PC-9 (cell line): ENCODE results near the gene SUFU. TPM values are rescaled to one million over a fixed set of nuclear protein-coding genes. Genes with fewer than 3 reads are reported as not detected.

ENCODE experiments used
- BruUV-seq: library from RNA; stranded (reverse); fragments of 400-500 nt; replicated peaks from 2 replicates; lab custom pipeline; 2021; lab: Mats Ljungman, UMichigan
- CTCF ChIA-PET: fragments of 300-600 bp; sonication (Branson Sonifier 250); formaldehyde crosslinking; loops from one replicate; lab custom pipeline; 2022; ENCODE audit warnings: antibody characterized with exemption; lab: Charles Lee
- POLR2A ChIA-PET: fragments of 300-600 bp; sonication (Branson Sonifier 250); formaldehyde crosslinking; loops from one replicate; lab custom pipeline; 2022; ENCODE audit warnings: antibody characterized with exemption; ENCODE audit not compliant: unreplicated experiment; lab: Charles Lee
- DNase-seq, 2 experiments: peaks; one replicate each; pipeline versions ENCODE4 v3.0.0 to v3.0.0-alpha.2; 2015 to 2022; ENCODE audit warnings: mixed read lengths in 1 of 2
- H2AFZ ChIP-seq: fragments of 200-600 bp; sonication (generic); 2 replicates; pipeline ENCODE4 v1.8.1; 2017; ENCODE audit warnings: antibody characterized with exemption
- H3F3A ChIP-seq: fragments of 200-600 bp; sonication (generic); 2 replicates; pipeline ENCODE4 v1.8.1; 2017; ENCODE audit warnings: antibody characterized with exemption, mild to moderate bottlenecking, low read depth; ENCODE audit not compliant: insufficient read depth
- H3K27ac ChIP-seq: fragments of 200-600 bp; sonication (generic); 2 replicates; pipeline ENCODE4 v1.6.1; 2016; ENCODE audit warnings: mixed run types
- H3K27me3 ChIP-seq: fragments of 200-600 bp; sonication (generic); 2 replicates; pipeline ENCODE4 v1.6.1; 2016; ENCODE audit warnings: low read depth, mixed run types; ENCODE audit not compliant: insufficient read depth
- H3K36me3 ChIP-seq: fragments of 200-600 bp; sonication (generic); 2 replicates; pipeline ENCODE4 v1.6.1; 2016; ENCODE audit warnings: low read depth, mixed run types
- H3K4me1 ChIP-seq: fragments of 200-600 bp; sonication (generic); replicated peaks from 2 replicates; pipeline ENCODE4 v1.6.1; 2016; ENCODE audit warnings: mixed run types; ENCODE audit not compliant: insufficient read depth
- H3K4me2 ChIP-seq: fragments of 200-600 bp; sonication (generic); 2 replicates; pipeline ENCODE4 v1.6.1; 2017; ENCODE audit warnings: mixed run types
- H3K4me3 ChIP-seq: fragments of 200-600 bp; sonication (generic); 2 replicates; pipeline ENCODE4 v1.6.1; 2016; ENCODE audit warnings: mixed run types
- H3K79me2 ChIP-seq: fragments of 200-600 bp; sonication (generic); 2 replicates; pipeline ENCODE4 v1.6.1; 2017; ENCODE audit warnings: low read depth, mixed run types
- H3K9me2 ChIP-seq: fragments of 200-600 bp; sonication (generic); 2 replicates; pipeline ENCODE4 v1.8.1; 2017; ENCODE audit warnings: mild to moderate bottlenecking; ENCODE audit not compliant: insufficient read depth
- H3K9me3 ChIP-seq: fragments of 200-600 bp; sonication (generic); 2 replicates; pipeline ENCODE4 v1.8.1; 2016; ENCODE audit warnings: low read depth; ENCODE audit not compliant: insufficient read depth
- H4K20me1 ChIP-seq: fragments of 200-600 bp; sonication (generic); 2 replicates; pipeline ENCODE4 v1.8.1; 2017; ENCODE audit not compliant: insufficient read depth
- EZH2 ChIP-seq: fragments of 200-600 bp; sonication (generic); IDR thresholded peaks from 2 replicates; pipeline ENCODE4 v1.8.0; 2017; ENCODE audit warnings: antibody characterized with exemption, low read depth
- intact Hi-C: fragments of 100-400 bp; cut with micrococcal nuclease; formaldehyde crosslinking; loops from one replicate; pipeline ENCODE4 v1.10.0; 2022; ENCODE audit not compliant: unreplicated experiment
- total RNA-seq: library from RNA; stranded (reverse); gene quantifications from 2 replicates; pipeline ENCODE4 v1.2.3, GENCODE V29; 2021
- TF ChIP-seq, protein P1 (sequence below): fragments of 200-600 bp; sonication (generic); conservative IDR thresholded peaks from 2 replicates; pipeline ENCODE4 v1.6.1; 2017; ENCODE audit warnings: mixed run types, antibody characterized with exemption, mild to moderate bottlenecking, moderate library complexity

The SUFU gene
- total RNA-seq, 1 experiment from 2014 or later, result 20.2 TPM

DNA sequence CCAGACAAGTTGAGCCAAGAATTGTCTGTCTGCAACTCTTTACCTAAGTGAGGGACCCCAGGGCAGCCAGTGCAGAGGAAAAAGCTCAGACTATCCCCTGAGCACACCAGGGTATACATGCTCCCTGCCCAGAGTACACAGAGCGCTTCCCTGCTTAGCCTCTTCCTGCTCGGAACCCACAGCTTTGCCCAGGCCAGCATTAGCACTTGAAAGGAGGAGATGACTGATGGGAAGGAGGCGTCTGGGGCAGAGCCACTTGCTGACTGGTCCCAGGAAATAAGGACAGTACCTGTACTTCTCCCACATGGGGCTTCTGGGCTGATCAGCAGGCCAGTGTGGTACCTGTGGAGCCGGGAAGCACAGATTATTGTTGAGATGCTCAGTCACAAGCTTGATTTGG, 92.1 kb downstream of the SUFU start:
- CTCF ChIA-PET, result interaction anchor here (0.6 to 1.1 kb wide), 2 partner anchors 49 to 615 kb away, joined by 4 read pairs; no protein-coding TSS in a partner anchor
- H3K79me2 ChIP-seq, result no peaks in the 10 kb centered on the region
- H3K27me3 ChIP-seq, result no peaks in the 10 kb centered on the region
- no peaks in the 10 kb centered on the region for H3K9me3 ChIP-seq
- H3K4me1 ChIP-seq, result no peaks in the 10 kb centered on the region
- no peak overlapping the region for H3K27ac ChIP-seq
- no peaks in the 10 kb centered on the region for H3F3A ChIP-seq
- no peak overlapping the region for H3K4me2 ChIP-seq
- no peak overlapping the region for H2AFZ ChIP-seq
- TF ChIP-seq, protein P1, sequence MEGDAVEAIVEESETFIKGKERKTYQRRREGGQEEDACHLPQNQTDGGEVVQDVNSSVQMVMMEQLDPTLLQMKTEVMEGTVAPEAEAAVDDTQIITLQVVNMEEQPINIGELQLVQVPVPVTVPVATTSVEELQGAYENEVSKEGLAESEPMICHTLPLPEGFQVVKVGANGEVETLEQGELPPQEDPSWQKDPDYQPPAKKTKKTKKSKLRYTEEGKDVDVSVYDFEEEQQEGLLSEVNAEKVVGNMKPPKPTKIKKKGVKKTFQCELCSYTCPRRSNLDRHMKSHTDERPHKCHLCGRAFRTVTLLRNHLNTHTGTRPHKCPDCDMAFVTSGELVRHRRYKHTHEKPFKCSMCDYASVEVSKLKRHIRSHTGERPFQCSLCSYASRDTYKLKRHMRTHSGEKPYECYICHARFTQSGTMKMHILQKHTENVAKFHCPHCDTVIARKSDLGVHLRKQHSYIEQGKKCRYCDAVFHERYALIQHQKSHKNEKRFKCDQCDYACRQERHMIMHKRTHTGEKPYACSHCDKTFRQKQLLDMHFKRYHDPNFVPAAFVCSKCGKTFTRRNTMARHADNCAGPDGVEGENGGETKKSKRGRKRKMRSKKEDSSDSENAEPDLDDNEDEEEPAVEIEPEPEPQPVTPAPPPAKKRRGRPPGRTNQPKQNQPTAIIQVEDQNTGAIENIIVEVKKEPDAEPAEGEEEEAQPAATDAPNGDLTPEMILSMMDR, result no peak
- TF ChIP-seq EZH2, result no peak
- intact Hi-C loops, result no loop called here
- no TSS peak for BruUV-seq
- no peaks in the 10 kb centered on the region for H3K9me2 ChIP-seq
- no peaks in the 10 kb centered on the region for H4K20me1 ChIP-seq
- no peak overlapping the region for H3K4me3 ChIP-seq
- DNase-seq, result no peak
- POLR2A ChIA-PET, result no interaction called here
- H3K36me3 ChIP-seq, result no peaks in the 10 kb centered on the region

DNA sequence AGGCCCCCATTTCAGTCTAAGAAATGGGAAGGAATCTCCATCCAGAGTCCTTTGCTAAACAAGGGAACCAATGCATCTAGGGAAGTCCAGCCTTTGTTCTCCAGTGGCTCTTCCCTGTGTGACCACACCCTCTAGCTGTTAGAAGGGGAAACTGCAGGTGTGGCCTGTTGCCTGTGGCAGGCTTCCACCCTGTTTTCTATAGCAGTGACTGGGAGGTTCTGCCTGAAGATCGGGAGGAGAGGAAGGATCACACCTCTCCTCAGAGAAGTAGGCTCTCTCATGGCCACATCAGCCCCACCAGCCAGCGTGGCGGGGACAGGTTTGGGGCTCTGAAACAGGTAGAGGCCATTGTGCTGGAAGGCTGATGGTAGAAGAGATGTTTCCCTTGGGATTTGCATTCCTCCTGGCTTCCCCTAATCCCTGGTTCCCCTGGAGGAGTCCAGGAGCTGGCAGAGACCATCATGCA, 92.8 kb downstream of the SUFU start:
- H4K20me1 ChIP-seq, result no peaks in the 10 kb centered on the region
- H3K27ac ChIP-seq, result no peak overlapping the region
- no peak overlapping the region for H2AFZ ChIP-seq
- H3K27me3 ChIP-seq, result no peaks in the 10 kb centered on the region
- CTCF ChIA-PET, result interaction anchor here (0.6 to 1.1 kb wide), 3 partner anchors 48 to 615 kb away, joined by 4 read pairs; no protein-coding TSS in a partner anchor
- peak; percentile 41 to 49 for DNase-seq
- H3K79me2 ChIP-seq, result no peaks in the 10 kb centered on the region
- intact Hi-C loops, result no loop called here
- TF ChIP-seq EZH2, result no peak
- TF ChIP-seq, protein P1, result peak; percentile 81
- no peaks in the 10 kb centered on the region for H3K9me2 ChIP-seq
- no peaks in the 10 kb centered on the region for H3K9me3 ChIP-seq
- no peak overlapping the region for H3K4me2 ChIP-seq
- no TSS peak for BruUV-seq
- H3K4me1 ChIP-seq, result no peaks in the 10 kb centered on the region
- H3F3A ChIP-seq, result no peaks in the 10 kb centered on the region
- no peaks in the 10 kb centered on the region for H3K36me3 ChIP-seq
- POLR2A ChIA-PET, result interaction anchor here (0.6 kb wide), 1 partner anchor 246 kb away, joined by 4 read pairs; no protein-coding TSS in a partner anchor
- no peak overlapping the region for H3K4me3 ChIP-seq

DNA sequence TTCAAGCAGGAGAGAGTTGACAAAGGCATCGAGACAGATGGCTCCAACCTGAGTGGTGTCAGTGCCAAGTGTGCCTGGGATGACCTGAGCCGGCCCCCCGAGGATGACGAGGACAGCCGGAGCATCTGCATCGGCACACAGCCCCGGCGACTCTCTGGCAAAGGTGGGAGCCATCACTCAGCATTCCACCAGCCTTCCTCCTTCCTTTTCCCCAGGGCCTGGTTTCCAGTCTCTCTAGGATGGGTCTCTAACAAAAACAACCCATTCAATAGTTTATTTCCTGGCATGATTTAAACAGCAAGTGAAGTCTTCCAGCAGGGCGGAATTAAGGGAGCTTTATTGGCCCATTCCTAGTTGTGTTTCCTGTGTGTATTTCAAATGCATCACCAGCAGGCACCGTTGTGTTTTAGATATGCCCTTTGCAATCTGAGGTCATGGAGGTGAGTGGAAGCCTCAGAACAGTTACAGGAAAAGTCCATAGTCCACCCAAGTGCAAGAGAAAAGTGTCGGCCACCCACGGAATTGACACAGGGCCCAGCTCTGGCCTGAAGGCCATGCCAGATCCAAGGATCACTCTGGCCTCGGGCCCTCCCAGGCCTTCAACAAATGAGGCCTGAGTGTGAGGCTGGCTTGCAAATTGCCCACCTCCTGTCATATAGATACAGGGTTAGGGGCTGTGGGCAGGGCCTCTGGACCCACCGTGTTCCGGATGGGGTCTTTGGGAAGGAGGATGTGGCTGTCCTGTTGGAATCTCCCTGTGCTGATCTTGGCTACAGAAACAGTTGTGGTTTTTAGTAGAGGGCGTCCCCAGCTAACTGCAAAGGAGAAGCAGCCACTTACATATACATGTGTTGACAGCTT, 93.6 kb downstream of the SUFU start:
- ChIA-PET POLR2A (interaction anchor here (0.6 kb wide), 1 partner anchor 247 kb away, joined by 4 read pairs; no protein-coding TSS in a partner anchor), CTCF (interaction anchor here (0.6 kb wide), 1 partner anchor 438 kb away, joined by 4 read pairs; no protein-coding TSS in a partner anchor)
- Histone ChIP-seq H3K4me3 (no peak overlapping the region), H3K27ac (no peak overlapping the region), H3K36me3 (no peaks in the 10 kb centered on the region), H4K20me1 (no peaks in the 10 kb centered on the region), H3F3A (no peaks in the 10 kb centered on the region), H3K27me3 (no peaks in the 10 kb centered on the region), H3K4me1 (no peaks in the 10 kb centered on the region), H3K4me2 (no peak overlapping the region), H2AFZ (no peak overlapping the region), H3K79me2 (no peaks in the 10 kb centered on the region), H3K9me2 (no peaks in the 10 kb centered on the region), H3K9me3 (no peaks in the 10 kb centered on the region)
- BruUV-seq, result no TSS peak
- intact Hi-C loops, result no loop called here
- TF ChIP-seq EZH2, result no peak
- TF ChIP-seq, protein P1, result no peak
- no peak for DNase-seq
